ENCODE measurements around the gene ITGA1. TPM values are rescaled to one million over a fixed set of nuclear protein-coding genes. Genes with fewer than 3 reads are reported as not detected.

ITGA1 gene
- total and polyA plus RNA-seq, 2 donors (not counting 1 experiment from before 2014, with no cell fraction given) = 0.74 TPM; not detected in 1

DNA sequence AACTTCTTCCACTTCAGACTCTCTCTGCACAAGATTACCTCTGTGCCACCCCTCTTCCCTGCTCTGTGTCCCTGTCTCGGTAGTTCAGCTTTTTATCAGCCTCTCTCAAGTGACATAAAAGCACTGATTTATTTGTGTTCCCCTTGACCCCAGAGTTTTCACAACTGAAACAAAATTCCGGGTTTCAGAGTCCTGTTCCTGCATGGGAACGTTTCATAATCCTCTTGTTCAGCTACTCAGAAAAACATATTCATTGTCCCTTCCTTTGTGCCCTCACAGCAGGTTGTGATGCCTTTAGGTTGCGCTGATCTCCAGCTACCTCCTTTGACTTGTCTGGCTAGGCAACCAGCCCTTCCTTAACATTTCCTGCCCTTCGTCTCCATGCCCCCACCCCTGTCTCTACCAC, 13.7 kb upstream of the ITGA1 start:
- Mint-ChIP-seq H3K9me3 (ENCODE audit: insufficient read depth) (no peaks in the 10 kb centered on the region), H3K27me3 (peaks cover 16% of the 10 kb centered on the region), H3K27ac (no peak overlapping the region), H3K4me3 (no peak overlapping the region), H3K4me1 (peaks cover 4% of the 10 kb centered on the region)
- CTCF ChIA-PET = no interaction called here
- Histone ChIP-seq H3K9ac (ENCODE audit: low read length) (no peak overlapping the region), H3K36me3 (replicated peaks in 1 of 2; ENCODE audit: control extremely low read depth in 1 of 2, control insufficient read depth in 1 of 2, extremely low read depth in 1 of 2, insufficient read depth in 2 of 2, low read length in 1 of 2) (no peaks in the 10 kb centered on the region), H3K27me3 (replicated peaks in 1 of 4; ENCODE audit: control extremely low read depth in 1 of 4, control insufficient read depth in 3 of 4, insufficient read depth in 4 of 4, low read length in 3 of 4) (peaks cover 0 to under 1% (median 0%) of the 10 kb centered on the region in 4 experiments), H3K9me3 (ENCODE audit: control extremely low read depth in 1 of 3, control insufficient read depth in 2 of 3, insufficient read depth in 1 of 3, low read length in 2 of 3) (no peaks in the 10 kb centered on the region), H3K27ac (ENCODE audit: low read length in 2 of 2) (no peak overlapping the region), H3K4me1 (ENCODE audit: control insufficient read depth in 2 of 2, insufficient read depth in 2 of 2, low read length in 2 of 2) (no peaks in the 10 kb centered on the region), H3K4me2 (replicated peaks; ENCODE audit: low read depth, low read length, poor library complexity, severe bottlenecking) (no peak overlapping the region), H2AFZ (ENCODE audit: insufficient read depth, low read depth, low read length, poor library complexity, severe bottlenecking) (no peak overlapping the region), H4K20me1 (ENCODE audit: control insufficient read depth, insufficient read depth, low read length, poor library complexity, severe bottlenecking) (no peaks in the 10 kb centered on the region), H3K79me2 (ENCODE audit: control insufficient read depth, insufficient read depth, low read length) (no peaks in the 10 kb centered on the region), H3K4me3 (ENCODE audit: control extremely low read depth in 1 of 5, extremely low read depth in 1 of 5, insufficient read depth in 1 of 5, low read depth in 2 of 5, low read length in 4 of 5) (no peak overlapping the region)
- DNase-seq (no peak), ATAC-seq (ENCODE audit: low read depth) (no peak)
- TF ChIP-seq EZH2 (IDR thresholded peaks at IDR 0.05; ENCODE audit: borderline replicate concordance, insufficient read depth, low read depth, low read length, poor library complexity, severe bottlenecking) (no peak), CTCF (IDR thresholded peaks at IDR 0.05) (no peak)
- WGBS (ENCODE audit: insufficient coverage) = 56% methylated on average over 4 of the region's 5 CpGs
- POLR2A ChIA-PET = no interaction called here
- intact Hi-C loops (cut with micrococcal nuclease) = no loop called here

DNA sequence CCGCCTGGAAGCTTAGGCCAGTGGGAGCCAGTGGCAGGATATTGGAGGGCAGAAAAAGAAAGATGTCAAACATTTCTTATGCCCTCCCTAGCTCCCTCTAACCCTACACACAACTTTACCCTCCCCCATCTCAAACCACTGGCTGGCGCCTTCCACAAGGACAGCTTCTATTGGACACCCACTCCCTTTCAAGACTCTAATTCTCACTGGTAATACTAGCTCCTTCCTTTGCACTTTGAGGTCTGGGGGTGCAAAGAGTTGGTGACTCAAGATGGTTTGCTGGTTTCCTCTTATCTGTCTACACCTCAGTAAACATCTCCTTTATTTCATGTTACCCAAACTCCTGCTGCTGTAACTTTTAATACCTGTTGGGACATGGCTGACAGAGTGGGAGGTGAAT, 11.6 kb upstream of the ITGA1 start:
- peaks cover 22% of the 10 kb centered on the region for H3K27me3 Mint-ChIP-seq
- DNase-seq (no peak), ATAC-seq (ENCODE audit: low read depth) (no peak)
- H3K9me3 Mint-ChIP-seq (ENCODE audit: insufficient read depth) = no peaks in the 10 kb centered on the region
- no peak overlapping the region for H3K27ac Mint-ChIP-seq
- H3K4me3 Mint-ChIP-seq = no peak overlapping the region
- POLR2A ChIA-PET = no interaction called here
- CTCF ChIA-PET = interaction anchor here (0.6 kb wide), 1 partner anchor 10 kb away, joined by 3 read pairs; no protein-coding TSS in a partner anchor
- no peaks in the 10 kb centered on the region for H3K36me3 ChIP-seq (replicated peaks in 1 of 2; ENCODE audit: control extremely low read depth in 1 of 2, control insufficient read depth in 1 of 2, extremely low read depth in 1 of 2, insufficient read depth in 2 of 2, low read length in 1 of 2)
- H3K9me3 ChIP-seq (ENCODE audit: control extremely low read depth in 1 of 3, control insufficient read depth in 2 of 3, insufficient read depth in 1 of 3, low read length in 2 of 3) = no peaks in the 10 kb centered on the region
- peaks cover 0 to 5% (median 2%) of the 10 kb centered on the region in 4 experiments for H3K27me3 ChIP-seq (replicated peaks in 1 of 4; ENCODE audit: control extremely low read depth in 1 of 4, control insufficient read depth in 3 of 4, insufficient read depth in 4 of 4, low read length in 3 of 4)
- H2AFZ ChIP-seq (ENCODE audit: insufficient read depth, low read depth, low read length, poor library complexity, severe bottlenecking) = no peak overlapping the region
- intact Hi-C loops (cut with micrococcal nuclease) = no loop called here
- peaks cover 4% of the 10 kb centered on the region for H3K4me1 Mint-ChIP-seq
- H3K4me3 ChIP-seq (ENCODE audit: control extremely low read depth in 1 of 5, extremely low read depth in 1 of 5, insufficient read depth in 1 of 5, low read depth in 2 of 5, low read length in 4 of 5) = no peak overlapping the region
- H3K4me2 ChIP-seq (replicated peaks; ENCODE audit: low read depth, low read length, poor library complexity, severe bottlenecking) = no peak overlapping the region
- no peak overlapping the region for H3K9ac ChIP-seq (ENCODE audit: low read length)
- no peaks in the 10 kb centered on the region for H4K20me1 ChIP-seq (ENCODE audit: control insufficient read depth, insufficient read depth, low read length, poor library complexity, severe bottlenecking)
- TF ChIP-seq EZH2 (IDR thresholded peaks at IDR 0.05; ENCODE audit: borderline replicate concordance, insufficient read depth, low read depth, low read length, poor library complexity, severe bottlenecking) (no peak), CTCF (IDR thresholded peaks at IDR 0.05) (no peak)
- H3K27ac ChIP-seq (ENCODE audit: low read length in 2 of 2) = no peak overlapping the region
- no peaks in the 10 kb centered on the region for H3K4me1 ChIP-seq (ENCODE audit: control insufficient read depth in 2 of 2, insufficient read depth in 2 of 2, low read length in 2 of 2)
- H3K79me2 ChIP-seq (ENCODE audit: control insufficient read depth, insufficient read depth, low read length) = no peaks in the 10 kb centered on the region
- WGBS (ENCODE audit: insufficient coverage) = no CpG with 5 or more reads among the region's 2 CpGs

Measured in B cell (primary cell).